B cell (primary cell): ENCODE data around the gene ZNF335. TPM values are rescaled to one million over a fixed set of nuclear protein-coding genes. Genes with fewer than 3 reads are reported as not detected.

Source experiments
- ATAC-seq: fragments of 200-7000 bp; cut with Tn5 transposase; one replicate; pipeline ENCODE4 v1.10.0; 2021; ENCODE audit warnings: low read depth, mild to moderate bottlenecking, moderate number of reproducible peaks, moderate library complexity
- CTCF ChIA-PET: fragments of 350-600 bp; sonication (Branson Sonifier 250); formaldehyde crosslinking; loops from one replicate; lab custom pipeline; 2021; ENCODE audit warnings: antibody characterized with exemption, inconsistent platforms; lab: Charles Lee
- POLR2A ChIA-PET: fragments of 350-600 bp; sonication (Branson Sonifier 250); formaldehyde crosslinking; loops from one replicate; lab custom pipeline; 2021; ENCODE audit warnings: antibody characterized with exemption; lab: Charles Lee
- DNase-seq: peaks from one replicate; pipeline ENCODE4 v3.0.0; 2013
- H2AFZ ChIP-seq: 2 replicates; pipeline ENCODE4 v1.6.1; 2012; ENCODE audit warnings: mild to moderate bottlenecking, low read depth, low read length; ENCODE audit not compliant: insufficient read depth, poor library complexity, severe bottlenecking
- H3K27ac ChIP-seq, 2 donors: 1 replicate in 1 of 2; 2 replicates in 1 of 2; pipeline ENCODE4 v1.5.1; 2012 to 2013; ENCODE audit warnings: low read length in 2 of 2, mild to moderate bottlenecking in 2 of 2, moderate library complexity in 1 of 2
- H3K27me3 ChIP-seq, 4 experiments: fragments of 200-600 bp in 1 of 4; sonication (generic) in 1 of 4; replicated peaks in 1 of 4; 1 replicate in 2 of 4; 2 replicates in 2 of 4; pipeline versions ENCODE4 v1.6.1 to v1.7.0; 2013 to 2016; ENCODE audit warnings: low read length in 3 of 4, mild to moderate bottlenecking in 2 of 4, mixed read lengths in 1 of 4, moderate library complexity in 1 of 4; ENCODE audit not compliant: insufficient read depth in 4 of 4, control insufficient read depth in 3 of 4; ENCODE audit errors: control extremely low read depth in 1 of 4
- H3K36me3 ChIP-seq, 2 experiments: replicated peaks in 1 of 2; 1 replicate in 1 of 2; 2 replicates in 1 of 2; pipeline versions ENCODE4 v1.6.1 to v1.7.1; 2013; ENCODE audit warnings: low read length in 1 of 2; ENCODE audit not compliant: insufficient read depth in 2 of 2, control insufficient read depth in 1 of 2; ENCODE audit errors: control extremely low read depth in 1 of 2, extremely low read depth in 1 of 2
- H3K4me1 ChIP-seq, 2 donors: fragments of 200-600 bp in 1 of 2; sonication (generic) in 1 of 2; 1 replicate in 1 of 2; 2 replicates in 1 of 2; pipeline versions ENCODE4 v1.5.1 to v1.6.1; 2013 to 2017; ENCODE audit warnings: low read length in 2 of 2; ENCODE audit not compliant: control insufficient read depth in 2 of 2, insufficient read depth in 2 of 2
- H3K4me2 ChIP-seq: replicated peaks from 2 replicates; pipeline ENCODE3; 2012; ENCODE audit warnings: mild to moderate bottlenecking, low read depth, low read length; ENCODE audit not compliant: poor library complexity, severe bottlenecking
- H3K4me3 ChIP-seq, 5 experiments: fragments of 200-600 bp in 1 of 5; sonication (generic) in 1 of 5; 1 replicate in 3 of 5; 2 replicates in 2 of 5; pipeline versions ENCODE4 v1.5.1 to v1.7.0; 2011 to 2016; ENCODE audit warnings: low read length in 4 of 5, mild to moderate bottlenecking in 4 of 5, low read depth in 2 of 5, control low read depth in 1 of 5, moderate library complexity in 1 of 5; ENCODE audit not compliant: insufficient read depth in 1 of 5; ENCODE audit errors: control extremely low read depth in 1 of 5, extremely low read depth in 1 of 5
- H3K79me2 ChIP-seq: fragments of 200-600 bp; sonication (generic); one replicate; pipeline ENCODE4 v1.6.0; 2016; ENCODE audit warnings: low read length; ENCODE audit not compliant: control insufficient read depth, insufficient read depth
- H3K9ac ChIP-seq: fragments of 200-600 bp; sonication (generic); 2 replicates; pipeline ENCODE4 v1.6.1; 2017; ENCODE audit warnings: mild to moderate bottlenecking, low read length, moderate library complexity
- H3K9me3 ChIP-seq, 3 donors: one replicate each; pipeline versions ENCODE4 v1.6.1 to v1.7.1; 2013; ENCODE audit warnings: low read length in 2 of 3; ENCODE audit not compliant: control insufficient read depth in 2 of 3, insufficient read depth in 1 of 3; ENCODE audit errors: control extremely low read depth in 1 of 3
- H4K20me1 ChIP-seq: 2 replicates; pipeline ENCODE4 v1.6.0; 2012; ENCODE audit warnings: mild to moderate bottlenecking, low read length; ENCODE audit not compliant: insufficient read depth, control insufficient read depth, poor library complexity, severe bottlenecking
- H3K27ac Mint-ChIP-seq: one replicate; pipeline ENCODE4 v1.8.0; 2021; ENCODE audit warnings: mixed read lengths
- H3K27me3 Mint-ChIP-seq: one replicate; pipeline ENCODE4 v1.8.0; 2021; ENCODE audit warnings: mixed read lengths
- H3K4me1 Mint-ChIP-seq: one replicate; pipeline ENCODE4 v1.8.0; 2021; ENCODE audit warnings: mixed read lengths
- H3K4me3 Mint-ChIP-seq: one replicate; pipeline ENCODE4 v1.8.0; 2021; ENCODE audit warnings: mixed read lengths
- H3K9me3 Mint-ChIP-seq: one replicate; pipeline ENCODE4 v1.8.0; 2022; ENCODE audit warnings: mixed read lengths; ENCODE audit not compliant: insufficient read depth
- EZH2 ChIP-seq: IDR thresholded peaks from 2 replicates; pipeline ENCODE4 v1.6.1; 2012; ENCODE audit warnings: borderline replicate concordance, low read depth, mild to moderate bottlenecking, moderate library complexity, low read length; ENCODE audit not compliant: insufficient read depth, poor library complexity, severe bottlenecking
- WGBS: methylation state at CpG from one replicate; pipeline ENCODE4 v1.1.5; 2013; ENCODE audit warnings: missing lambda C conversion rate; ENCODE audit not compliant: insufficient coverage; 5-methylcytosine and 5-hydroxymethylcytosine counted together
- intact Hi-C: fragments of 100-400 bp; cut with micrococcal nuclease; formaldehyde crosslinking; loops from one replicate; pipeline ENCODE4 v1.10.0; 2022
- polyA plus RNA-seq: library from polyadenylated mRNA; depleted of rRNA; stranded (reverse); fragments of >200 nt; gene quantifications from 2 replicates; pipeline ENCODE4 v1.2.3, GENCODE V29; 2012
- total RNA-seq, 2 donors: library from RNA; stranded (reverse); fragments of 120-200 nt in 1 of 2; gene quantifications; 1 replicate in 1 of 2; 2 replicates in 1 of 2; pipeline versions ENCODE4 v1.2.3 to v1.2.4, GENCODE V29; 2013 to 2022
- TF ChIP-seq, protein P1 (sequence below): fragments of 200-600 bp; IDR thresholded peaks from one replicate; pipeline ENCODE4 v1.8.0; 2022; ENCODE audit warnings: antibody characterized with exemption, mild to moderate bottlenecking

Gene ZNF335
- total and polyA plus RNA-seq, 2 donors (not counting 1 experiment from before 2014, with no cell fraction given): 62.3 to 62.7 TPM

GRCh38 chr20:45918779-45919537, 53.0 kb downstream of the ZNF335 start:
- intact Hi-C loops: no loop called here
- peaks cover 0 to 28% (median 5%) of the 10 kb centered on the region in 4 experiments for H3K27me3 ChIP-seq
- 97% methylated on average over 10 of the region's 12 CpGs for whole genome bisulfite sequencing

DNA sequence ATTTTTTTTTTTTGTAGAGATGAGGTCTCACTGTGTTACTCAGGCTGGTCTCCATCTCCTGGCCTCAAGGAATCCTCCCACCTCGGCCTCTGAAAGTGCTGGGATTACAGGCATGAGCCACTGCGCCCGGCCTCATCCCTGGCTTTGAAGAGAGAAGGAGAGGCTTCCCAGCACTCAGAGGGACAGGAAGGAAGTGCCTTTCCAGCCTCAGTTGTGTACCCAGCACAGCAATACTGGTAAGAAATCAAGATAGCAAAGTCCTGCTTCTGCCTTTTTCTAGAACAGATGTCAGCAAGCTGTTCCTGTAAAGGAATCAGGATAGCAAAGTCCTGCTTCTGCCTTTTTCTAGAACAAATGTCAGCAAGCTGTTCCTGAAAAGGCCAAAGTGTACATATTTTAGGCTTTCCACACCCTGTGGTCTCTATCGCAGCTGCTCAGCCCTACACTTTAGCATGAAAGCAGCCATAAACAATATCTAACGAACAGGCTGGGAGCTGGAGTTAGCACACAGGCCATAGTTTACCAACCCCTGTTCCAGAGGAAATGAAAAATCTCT, 53.7 kb downstream of the ZNF335 start:
- Mint-ChIP-seq H3K9me3 (no peaks in the 10 kb centered on the region), H3K27ac (no peak overlapping the region), H3K4me1 (no peaks in the 10 kb centered on the region), H3K27me3 (peaks cover 33% of the 10 kb centered on the region), H3K4me3 (no peak overlapping the region)
- intact Hi-C loops: no loop called here
- Histone ChIP-seq H3K36me3 (no peaks in the 10 kb centered on the region), H3K4me3 (no peak overlapping the region), H3K27me3 (peaks cover 0 to 28% (median 5%) of the 10 kb centered on the region in 4 experiments), H3K4me2 (no peak overlapping the region), H4K20me1 (no peaks in the 10 kb centered on the region), H3K27ac (no peak overlapping the region), H3K4me1 (no peaks in the 10 kb centered on the region), H3K79me2 (no peaks in the 10 kb centered on the region), H3K9ac (no peak overlapping the region), H3K9me3 (no peaks in the 10 kb centered on the region), H2AFZ (no peak overlapping the region)
- TF ChIP-seq, protein P1, sequence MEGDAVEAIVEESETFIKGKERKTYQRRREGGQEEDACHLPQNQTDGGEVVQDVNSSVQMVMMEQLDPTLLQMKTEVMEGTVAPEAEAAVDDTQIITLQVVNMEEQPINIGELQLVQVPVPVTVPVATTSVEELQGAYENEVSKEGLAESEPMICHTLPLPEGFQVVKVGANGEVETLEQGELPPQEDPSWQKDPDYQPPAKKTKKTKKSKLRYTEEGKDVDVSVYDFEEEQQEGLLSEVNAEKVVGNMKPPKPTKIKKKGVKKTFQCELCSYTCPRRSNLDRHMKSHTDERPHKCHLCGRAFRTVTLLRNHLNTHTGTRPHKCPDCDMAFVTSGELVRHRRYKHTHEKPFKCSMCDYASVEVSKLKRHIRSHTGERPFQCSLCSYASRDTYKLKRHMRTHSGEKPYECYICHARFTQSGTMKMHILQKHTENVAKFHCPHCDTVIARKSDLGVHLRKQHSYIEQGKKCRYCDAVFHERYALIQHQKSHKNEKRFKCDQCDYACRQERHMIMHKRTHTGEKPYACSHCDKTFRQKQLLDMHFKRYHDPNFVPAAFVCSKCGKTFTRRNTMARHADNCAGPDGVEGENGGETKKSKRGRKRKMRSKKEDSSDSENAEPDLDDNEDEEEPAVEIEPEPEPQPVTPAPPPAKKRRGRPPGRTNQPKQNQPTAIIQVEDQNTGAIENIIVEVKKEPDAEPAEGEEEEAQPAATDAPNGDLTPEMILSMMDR: no peak
- TF ChIP-seq EZH2: no peak
- POLR2A ChIA-PET: no interaction called here
- CTCF ChIA-PET: no interaction called here
- DNase-seq: no peak
- WGBS: 91% methylated on average over 4 of the region's 5 CpGs
- no peak for ATAC-seq

More at GRCh38 chr20:45918779-45919537, 53.0 kb downstream of the ZNF335 start:
- DNase-seq (no peak), ATAC-seq (no peak)
- Mint-ChIP-seq H3K9me3 (no peaks in the 10 kb centered on the region), H3K27ac (no peak overlapping the region), H3K27me3 (peaks cover 33% of the 10 kb centered on the region), H3K4me3 (no peak overlapping the region), H3K4me1 (no peaks in the 10 kb centered on the region)
- Histone ChIP-seq H3K9me3 (no peaks in the 10 kb centered on the region), H3K36me3 (no peaks in the 10 kb centered on the region), H3K9ac (no peak overlapping the region), H2AFZ (no peak overlapping the region), H3K4me1 (no peaks in the 10 kb centered on the region), H3K27ac (no peak overlapping the region), H3K79me2 (no peaks in the 10 kb centered on the region), H3K4me2 (no peak overlapping the region), H3K4me3 (no peak overlapping the region), H4K20me1 (no peaks in the 10 kb centered on the region)
- ChIA-PET POLR2A (no interaction called here), CTCF (interaction anchor here (0.9 kb wide), 1 partner anchor 95 kb away, joined by 3 read pairs; no protein-coding TSS in a partner anchor)
- no peak for TF ChIP-seq EZH2
- TF ChIP-seq, protein P1: no peak
